ENCODE data around the gene TAPBP.
"Not testable (repeated sequence)": the region's sequence is repeated elsewhere in the genome, so short reads cannot be mapped to it uniquely, and the experiment has no call there.

TAPBP gene

GRCh38 chr6:33313709-33314514, at the start of gene TAPBP:
TAPBP (minus strand) TSS chr6:33314078; CDS start chr6:33314041, 37 bp downstream.
- DNase-seq (ENCODE audit: low spot score), result no peak

- not testable (repeated sequence) for DNase-seq (ENCODE audit: low spot score)
These were observed 49.6 kb upstream of the TAPBP start for GRCh38 chr6:33363486-33363885.

GRCh38 chr6:33359331-33359730, 45.5 kb upstream of the TAPBP start:
- DNase-seq (ENCODE audit: low spot score), result no peak

- DNase-seq (ENCODE audit: low spot score), result not testable (repeated sequence)
These were observed 43.4 kb upstream of the TAPBP start for GRCh38 chr6:33357160-33357871.

- DNase-seq (ENCODE audit: low spot score), result no peak
These were observed 42.4 kb upstream of the TAPBP start for GRCh38 chr6:33356295-33356694.

- not testable (repeated sequence) for DNase-seq (ENCODE audit: low spot score)
These were observed 42.0 kb upstream of the TAPBP start for GRCh38 chr6:33355860-33356259.

GRCh38 chr6:33347816-33348215, 33.9 kb upstream of the TAPBP start:
- no peak for DNase-seq (ENCODE audit: low spot score)

- DNase-seq (ENCODE audit: low spot score), result not testable (repeated sequence)
These were observed 33.1 kb upstream of the TAPBP start for GRCh38 chr6:33346972-33347371.

GRCh38 chr6:33344701-33345697, 31.1 kb upstream of the TAPBP start:
- peak; percentile 29 for DNase-seq (ENCODE audit: low spot score)

GRCh38 chr6:33343953-33344611, 30.2 kb upstream of the TAPBP start:
- no peak for DNase-seq (ENCODE audit: low spot score)

- DNase-seq (ENCODE audit: low spot score), result not testable (repeated sequence)
These were observed 29.7 kb upstream of the TAPBP start for GRCh38 chr6:33343606-33343952.

- DNase-seq (ENCODE audit: low spot score), result no peak
These were observed 25.3 kb upstream of the TAPBP start for GRCh38 chr6:33339193-33339592.

GRCh38 chr6:33336495-33336894, 22.6 kb upstream of the TAPBP start:
- no peak for DNase-seq (ENCODE audit: low spot score)

- no peak for DNase-seq (ENCODE audit: low spot score)
These were observed 22.0 kb upstream of the TAPBP start for GRCh38 chr6:33335916-33336315.

GRCh38 chr6:33333666-33334065, 19.8 kb upstream of the TAPBP start:
- DNase-seq (ENCODE audit: low spot score), result no peak

- no peak for DNase-seq (ENCODE audit: low spot score)
These were observed 16.9 kb upstream of the TAPBP start for GRCh38 chr6:33330736-33331135.

- no peak for DNase-seq (ENCODE audit: low spot score)
These were observed 15.2 kb upstream of the TAPBP start for GRCh38 chr6:33329058-33329457.

GRCh38 chr6:33324125-33324524, 10.2 kb upstream of the TAPBP start:
- DNase-seq (ENCODE audit: low spot score), result no peak

GRCh38 chr6:33323623-33323948, 9.7 kb upstream of the TAPBP start:
- DNase-seq (ENCODE audit: low spot score), result no peak

- no peak for DNase-seq (ENCODE audit: low spot score)
These were observed 7.3 kb upstream of the TAPBP start for GRCh38 chr6:33321227-33321626.

GRCh38 chr6:33320315-33321181, 6.7 kb upstream of the TAPBP start:
- DNase-seq (ENCODE audit: low spot score), result no peak
